ENCODE measurements around the gene BUB3.
A peak's percentile ranks its signal among the peaks of the same experiment; 100 is the strongest.

BUB3 gene

DNA sequence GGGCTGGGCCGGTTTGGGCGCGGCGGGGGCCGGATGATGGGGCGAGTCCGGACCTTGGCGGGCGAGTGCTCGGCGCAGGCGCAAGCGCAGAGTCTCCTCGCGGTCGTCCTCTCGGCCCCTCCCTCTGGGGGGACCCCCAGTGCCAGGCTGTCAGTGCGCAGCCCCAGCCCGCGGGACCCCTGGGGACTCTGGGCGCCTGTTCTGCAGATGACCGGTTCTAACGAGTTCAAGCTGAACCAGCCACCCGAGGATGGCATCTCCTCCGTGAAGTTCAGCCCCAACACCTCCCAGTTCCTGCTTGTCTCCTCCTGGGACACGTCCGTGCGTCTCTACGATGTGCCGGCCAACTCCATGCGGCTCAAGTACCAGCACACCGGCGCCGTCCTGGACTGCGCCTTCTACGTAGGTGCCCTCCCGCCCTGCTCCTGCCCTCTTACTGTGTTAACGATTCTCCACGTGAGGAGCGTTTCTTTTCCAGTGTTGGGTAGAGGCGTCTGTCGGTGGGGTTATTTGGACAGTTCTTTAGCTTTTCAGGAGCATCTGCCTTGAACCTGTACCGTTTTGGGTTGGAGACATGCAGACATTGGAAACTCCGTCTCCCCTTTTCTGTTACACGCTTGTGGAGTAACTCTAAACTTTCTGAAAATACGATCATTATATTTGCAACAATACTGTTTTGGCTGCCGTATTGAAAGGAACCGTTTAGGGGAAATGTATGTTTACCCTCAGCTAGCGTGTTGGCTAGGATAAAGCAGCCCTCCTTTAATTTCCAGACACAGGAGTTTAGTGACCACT, 706 bp downstream of the BUB3 start:
- H3K9ac ChIP-seq (ENCODE audit: low read depth, low read length, poor library complexity, severe bottlenecking), result peak overlapping the region; percentile 96
- H3K27me3 ChIP-seq (ENCODE audit: insufficient read depth, low read length, poor library complexity, severe bottlenecking), result no peaks in the 10 kb centered on the region
- peaks cover 56% of the 10 kb centered on the region for H3K79me2 ChIP-seq (ENCODE audit: insufficient read depth, low read length)
- no peak for TF ChIP-seq EZH2phosphoT487 (IDR thresholded peaks at IDR 0.05; ENCODE audit: borderline replicate concordance)
- TF ChIP-seq, protein P1, sequence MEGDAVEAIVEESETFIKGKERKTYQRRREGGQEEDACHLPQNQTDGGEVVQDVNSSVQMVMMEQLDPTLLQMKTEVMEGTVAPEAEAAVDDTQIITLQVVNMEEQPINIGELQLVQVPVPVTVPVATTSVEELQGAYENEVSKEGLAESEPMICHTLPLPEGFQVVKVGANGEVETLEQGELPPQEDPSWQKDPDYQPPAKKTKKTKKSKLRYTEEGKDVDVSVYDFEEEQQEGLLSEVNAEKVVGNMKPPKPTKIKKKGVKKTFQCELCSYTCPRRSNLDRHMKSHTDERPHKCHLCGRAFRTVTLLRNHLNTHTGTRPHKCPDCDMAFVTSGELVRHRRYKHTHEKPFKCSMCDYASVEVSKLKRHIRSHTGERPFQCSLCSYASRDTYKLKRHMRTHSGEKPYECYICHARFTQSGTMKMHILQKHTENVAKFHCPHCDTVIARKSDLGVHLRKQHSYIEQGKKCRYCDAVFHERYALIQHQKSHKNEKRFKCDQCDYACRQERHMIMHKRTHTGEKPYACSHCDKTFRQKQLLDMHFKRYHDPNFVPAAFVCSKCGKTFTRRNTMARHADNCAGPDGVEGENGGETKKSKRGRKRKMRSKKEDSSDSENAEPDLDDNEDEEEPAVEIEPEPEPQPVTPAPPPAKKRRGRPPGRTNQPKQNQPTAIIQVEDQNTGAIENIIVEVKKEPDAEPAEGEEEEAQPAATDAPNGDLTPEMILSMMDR (conservative IDR thresholded peaks at IDR 0.05; ENCODE audit: low read length), result no peak
- H3K4me3 ChIP-seq (ENCODE audit: low read length, poor library complexity, severe bottlenecking), result peak overlapping the region; percentile 88
- H3K9me3 ChIP-seq (ENCODE audit: insufficient read depth, low read depth, low read length), result no peaks in the 10 kb centered on the region
- peak overlapping the region; percentile 97 for H3K4me2 ChIP-seq (ENCODE audit: low read depth, low read length, poor library complexity, severe bottlenecking)
- H3K4me1 ChIP-seq (ENCODE audit: insufficient read depth, low read length, poor library complexity, severe bottlenecking), result peaks cover 54% of the 10 kb centered on the region
- peaks cover 56% of the 10 kb centered on the region for H4K20me1 ChIP-seq (ENCODE audit: insufficient read depth, low read length, poor library complexity, severe bottlenecking)
- H3K9me2 ChIP-seq (replicated peaks; ENCODE audit: low read depth, low read length), result no peaks in the 10 kb centered on the region
- H2AFZ ChIP-seq (ENCODE audit: low read length), result peak overlapping the region; percentile 76
- peaks cover 6% of the 10 kb centered on the region; the same call in 1 of the 2 replicates for H3F3A ChIP-seq (ENCODE audit: low read depth)
- H3K36me3 ChIP-seq (ENCODE audit: insufficient read depth, low read length), result peaks cover 34% of the 10 kb centered on the region; the same call in 1 of the 2 replicates

DNA sequence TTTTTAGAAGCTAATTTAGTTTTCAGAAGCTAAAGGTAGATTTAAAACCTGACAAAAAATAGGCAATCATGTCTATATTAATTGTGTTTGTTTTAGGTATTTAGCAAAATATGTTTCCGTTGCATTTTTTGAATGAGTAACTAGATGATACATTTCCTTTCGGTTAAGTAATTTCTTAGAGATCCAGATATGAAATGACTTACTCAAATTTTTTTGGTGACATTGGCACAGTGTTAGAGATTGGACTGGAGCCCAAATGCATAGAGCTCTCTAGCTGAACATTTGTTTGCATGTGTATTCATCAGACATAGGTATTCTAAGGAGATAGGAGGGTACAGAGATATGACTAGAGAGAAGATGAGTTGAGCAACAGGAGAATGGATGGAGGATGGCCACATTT, 1.9 kb downstream of the BUB3 start:
- H2AFZ ChIP-seq (ENCODE audit: low read length), result no peak overlapping the region
- peak overlapping the region; percentile 88 for H3K4me3 ChIP-seq (ENCODE audit: low read length, poor library complexity, severe bottlenecking)
- peaks cover 37% of the 10 kb centered on the region; the same call in 1 of the 2 replicates for H3K36me3 ChIP-seq (ENCODE audit: insufficient read depth, low read length)
- peak overlapping the region; percentile 96 for H3K9ac ChIP-seq (ENCODE audit: low read depth, low read length, poor library complexity, severe bottlenecking)
- H3F3A ChIP-seq (ENCODE audit: low read depth), result peaks cover 14% of the 10 kb centered on the region; the same call in 1 of the 2 replicates
- H4K20me1 ChIP-seq (ENCODE audit: insufficient read depth, low read length, poor library complexity, severe bottlenecking), result peaks cover 67% of the 10 kb centered on the region
- peaks cover 64% of the 10 kb centered on the region for H3K4me1 ChIP-seq (ENCODE audit: insufficient read depth, low read length, poor library complexity, severe bottlenecking)
- peak overlapping the region; percentile 97 for H3K4me2 ChIP-seq (ENCODE audit: low read depth, low read length, poor library complexity, severe bottlenecking)
- no peaks in the 10 kb centered on the region for H3K27me3 ChIP-seq (ENCODE audit: insufficient read depth, low read length, poor library complexity, severe bottlenecking)
- TF ChIP-seq, protein P1 (conservative IDR thresholded peaks at IDR 0.05; ENCODE audit: low read length), result no peak
- no peak for TF ChIP-seq EZH2phosphoT487 (IDR thresholded peaks at IDR 0.05; ENCODE audit: borderline replicate concordance)
- H3K79me2 ChIP-seq (ENCODE audit: insufficient read depth, low read length), result peaks cover 68% of the 10 kb centered on the region
- no peaks in the 10 kb centered on the region for H3K9me2 ChIP-seq (replicated peaks; ENCODE audit: low read depth, low read length)
- no peaks in the 10 kb centered on the region for H3K9me3 ChIP-seq (ENCODE audit: insufficient read depth, low read depth, low read length)

DNA sequence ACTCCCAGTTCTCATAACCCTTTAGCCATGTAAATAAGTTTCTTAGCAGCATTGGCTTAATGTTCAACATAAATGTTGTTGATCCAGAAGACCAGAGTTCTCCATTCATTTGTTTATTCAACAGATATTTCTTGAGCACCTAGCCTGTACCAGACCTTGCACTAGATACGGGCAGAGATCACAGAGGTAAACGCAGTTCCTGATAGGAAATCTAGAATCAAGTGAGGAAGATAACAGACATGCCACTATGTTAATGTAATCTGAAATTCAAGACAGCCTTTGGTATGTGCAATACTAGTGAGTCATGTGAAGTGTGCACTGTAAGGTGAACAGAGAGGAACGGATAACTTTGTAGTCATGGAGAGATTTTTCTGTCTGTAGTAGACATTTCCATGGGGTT, 3.0 kb downstream of the BUB3 start:
- Histone ChIP-seq H2AFZ (ENCODE audit: low read length) (no peak overlapping the region), H3K4me3 (ENCODE audit: low read length, poor library complexity, severe bottlenecking) (peak overlapping the region; percentile 88), H3K9me2 (replicated peaks; ENCODE audit: low read depth, low read length) (no peaks in the 10 kb centered on the region), H4K20me1 (ENCODE audit: insufficient read depth, low read length, poor library complexity, severe bottlenecking) (peaks cover 79% of the 10 kb centered on the region), H3F3A (ENCODE audit: low read depth) (peaks cover 14% of the 10 kb centered on the region; the same call in 1 of the 2 replicates), H3K4me1 (ENCODE audit: insufficient read depth, low read length, poor library complexity, severe bottlenecking) (peaks cover 74% of the 10 kb centered on the region), H3K9ac (ENCODE audit: low read depth, low read length, poor library complexity, severe bottlenecking) (peak overlapping the region; percentile 28), H3K36me3 (ENCODE audit: insufficient read depth, low read length) (peaks cover 47% of the 10 kb centered on the region), H3K4me2 (ENCODE audit: low read depth, low read length, poor library complexity, severe bottlenecking) (peak overlapping the region; percentile 97), H3K9me3 (ENCODE audit: insufficient read depth, low read depth, low read length) (no peaks in the 10 kb centered on the region), H3K27me3 (ENCODE audit: insufficient read depth, low read length, poor library complexity, severe bottlenecking) (no peaks in the 10 kb centered on the region), H3K79me2 (ENCODE audit: insufficient read depth, low read length) (peaks cover 79% of the 10 kb centered on the region)
- no peak for TF ChIP-seq EZH2phosphoT487 (IDR thresholded peaks at IDR 0.05; ENCODE audit: borderline replicate concordance)
- TF ChIP-seq, protein P1 (conservative IDR thresholded peaks at IDR 0.05; ENCODE audit: low read length), result no peak
